T47D (cell line): ENCODE results near the gene FBN3.
"Not testable (repeated sequence)": the region's sequence is repeated elsewhere in the genome, so short reads cannot be mapped to it uniquely, and the experiment has no call there.

ENCODE experiments used
- DNase-seq, 2 experiments: peaks; one replicate each; pipeline versions ENCODE4 v3.0.0 to v3.0.0-alpha.2; 2011 to 2012; ENCODE audit warnings: low read depth in 1 of 2, low spot score in 1 of 2
- JUND ChIP-seq: IDR thresholded peaks from 2 replicates; pipeline ENCODE4 v1.6.1; 2012; ENCODE audit warnings: low read depth
- in situ Hi-C: cut with HindIII; loops from 2 replicates; pipeline ENCODE4 v1.10.0; 2016; ENCODE audit warnings: low sequenced_read_pairs, low pct_unique_long_range_greater_than_20kb

FBN3 gene

DNA sequence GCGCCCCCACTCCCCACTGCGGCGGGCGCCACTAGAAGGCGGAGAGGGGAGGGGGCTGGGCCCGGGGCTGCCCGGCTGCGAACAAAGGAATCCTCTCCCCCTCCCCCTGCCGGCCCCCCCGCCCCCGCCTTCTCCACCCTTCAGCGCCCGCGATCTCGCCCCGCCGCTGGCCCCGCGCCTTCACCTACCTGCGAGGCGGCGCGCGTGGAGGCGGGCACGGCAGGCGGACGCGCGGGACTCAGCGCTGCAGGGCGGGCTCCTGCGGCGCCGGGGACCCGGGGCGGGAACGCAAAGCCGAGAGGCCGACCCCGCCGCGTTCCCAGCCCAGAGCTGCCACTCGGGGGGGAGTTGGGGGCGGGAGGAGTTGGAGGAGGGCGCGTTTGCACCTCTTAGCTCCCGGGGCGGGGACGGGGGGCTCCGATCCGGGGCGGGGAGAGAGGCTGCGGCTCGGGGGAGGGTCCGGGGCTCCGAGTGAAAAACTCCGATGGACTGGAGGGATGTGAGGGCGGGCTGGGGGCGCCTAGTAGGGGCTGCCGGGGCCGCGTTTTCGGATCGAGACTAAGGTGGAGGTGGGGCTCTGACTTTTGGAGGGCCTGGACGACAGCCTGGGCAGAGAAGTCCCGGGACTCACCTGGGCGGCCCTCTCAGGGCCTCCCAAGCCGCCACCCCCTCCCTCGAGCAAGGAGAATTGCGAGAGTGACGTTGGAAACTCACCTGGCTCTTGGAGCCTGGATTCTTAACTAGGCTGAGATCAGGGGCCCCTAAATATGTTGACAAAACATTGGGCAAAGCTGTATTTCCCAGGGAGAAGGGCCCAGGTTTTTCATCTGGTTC is at the start of gene FBN3:
TSS of gene FBN3 (minus strand) at position 332 of the 834 bp plus-strand sequence. CDS start 2,112 bp downstream, outside the sequence.
- in situ Hi-C loops = no loop called here
- TF ChIP-seq JUND = no peak
- DNase-seq = peak in 1 of 2 experiments; percentile 12

DNA sequence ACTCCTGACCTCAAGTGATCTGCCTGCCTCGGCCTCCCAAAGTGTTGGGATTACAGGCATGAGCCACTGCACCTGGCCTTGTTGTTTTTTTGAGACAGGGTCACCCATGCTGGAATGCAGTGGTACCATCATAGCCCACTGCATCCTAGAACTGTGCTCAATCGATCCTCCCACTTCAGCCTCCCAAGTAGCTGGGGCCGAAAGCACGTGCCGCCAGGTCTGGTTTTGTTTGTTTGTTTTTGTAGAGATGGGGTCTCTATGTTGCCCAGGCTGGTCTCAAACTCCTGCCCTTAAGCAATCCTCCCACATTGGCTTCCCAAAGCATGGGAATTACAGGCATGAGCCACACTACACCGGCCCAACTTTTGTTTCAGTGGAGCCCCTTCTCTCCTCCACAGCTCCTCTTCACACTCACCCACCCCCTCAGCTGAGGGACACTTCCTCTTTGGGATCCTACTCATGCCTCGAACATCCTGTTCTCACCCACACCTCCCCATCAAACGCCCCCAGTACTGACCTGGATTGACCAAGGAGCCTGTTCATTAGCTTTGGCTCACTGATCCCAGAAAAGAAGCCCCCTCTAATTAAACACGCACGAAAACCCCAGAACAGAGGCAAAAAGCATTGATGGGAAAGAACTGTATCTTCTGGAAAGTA is 47.0 kb upstream of the FBN3 start:
- no peak for DNase-seq
- in situ Hi-C loops = no loop called here
- TF ChIP-seq JUND = no peak

DNA sequence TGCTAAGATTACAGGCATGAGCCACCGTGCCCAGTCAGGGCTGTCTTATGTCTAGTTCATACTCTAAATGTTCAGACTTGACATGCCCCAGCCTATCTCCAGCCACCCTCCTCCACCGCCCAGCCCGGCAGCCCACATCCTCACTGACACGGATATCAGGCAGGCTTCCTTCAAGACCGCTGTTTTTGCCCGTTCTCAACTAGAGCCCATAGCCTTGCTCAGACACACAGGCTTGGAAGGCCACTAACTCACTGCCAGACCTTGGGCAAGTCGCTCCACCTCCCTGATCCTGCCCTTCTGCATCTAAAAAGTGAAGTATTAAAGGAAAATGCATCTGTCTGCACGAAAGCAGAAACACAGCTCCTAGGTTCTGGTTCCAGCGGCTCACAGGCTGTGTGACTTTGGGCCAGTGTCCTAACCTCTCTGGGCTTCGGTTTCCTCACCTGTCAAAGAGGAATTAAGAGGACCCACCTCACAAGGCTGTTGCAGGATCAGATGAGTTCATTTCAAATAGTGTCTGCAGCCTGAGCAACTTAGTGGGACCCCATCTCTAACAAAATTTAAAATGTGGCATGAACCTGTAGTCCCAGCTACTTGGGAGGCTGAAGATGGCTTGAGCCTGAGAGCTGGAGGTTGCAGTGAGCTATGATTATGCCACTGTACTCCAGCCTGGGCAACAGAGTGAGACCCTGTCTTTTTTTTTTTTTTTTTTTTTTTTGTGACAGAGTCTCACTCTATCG is 45.3 kb upstream of the FBN3 start:
- no peak for DNase-seq
- no peak for TF ChIP-seq JUND
- in situ Hi-C loops = no loop called here

DNA sequence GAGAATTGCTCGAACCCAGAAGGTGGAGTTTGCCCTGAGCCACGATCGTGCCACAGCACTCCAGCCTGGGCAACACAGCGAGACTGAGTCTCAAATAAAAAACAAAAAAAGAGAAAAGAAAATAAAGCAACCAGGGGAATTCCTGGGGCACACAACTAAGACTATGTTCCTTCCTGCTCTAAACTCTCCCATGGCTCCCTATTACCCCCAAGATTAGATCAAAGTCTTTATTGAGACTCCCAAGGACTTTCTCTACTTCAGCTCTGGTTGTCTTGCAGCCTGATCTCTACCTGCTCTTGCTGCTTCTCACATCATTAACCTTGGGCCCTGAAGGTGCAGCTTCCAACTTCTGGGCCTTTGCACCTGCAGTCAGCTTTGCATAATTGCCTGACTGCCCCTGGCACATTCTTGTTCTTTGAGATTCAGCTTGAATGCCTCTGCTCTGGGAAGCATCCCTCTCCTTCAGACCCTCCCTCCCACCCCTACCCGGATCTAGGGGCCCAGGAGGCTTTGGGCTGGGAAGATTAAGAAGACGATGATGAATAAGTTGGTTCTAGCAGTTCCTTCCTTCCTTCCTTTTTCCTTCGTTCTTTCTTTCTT is 42.9 kb upstream of the FBN3 start:
- DNase-seq = no peak
- no peak for TF ChIP-seq JUND
- in situ Hi-C loops = no loop called here

DNA sequence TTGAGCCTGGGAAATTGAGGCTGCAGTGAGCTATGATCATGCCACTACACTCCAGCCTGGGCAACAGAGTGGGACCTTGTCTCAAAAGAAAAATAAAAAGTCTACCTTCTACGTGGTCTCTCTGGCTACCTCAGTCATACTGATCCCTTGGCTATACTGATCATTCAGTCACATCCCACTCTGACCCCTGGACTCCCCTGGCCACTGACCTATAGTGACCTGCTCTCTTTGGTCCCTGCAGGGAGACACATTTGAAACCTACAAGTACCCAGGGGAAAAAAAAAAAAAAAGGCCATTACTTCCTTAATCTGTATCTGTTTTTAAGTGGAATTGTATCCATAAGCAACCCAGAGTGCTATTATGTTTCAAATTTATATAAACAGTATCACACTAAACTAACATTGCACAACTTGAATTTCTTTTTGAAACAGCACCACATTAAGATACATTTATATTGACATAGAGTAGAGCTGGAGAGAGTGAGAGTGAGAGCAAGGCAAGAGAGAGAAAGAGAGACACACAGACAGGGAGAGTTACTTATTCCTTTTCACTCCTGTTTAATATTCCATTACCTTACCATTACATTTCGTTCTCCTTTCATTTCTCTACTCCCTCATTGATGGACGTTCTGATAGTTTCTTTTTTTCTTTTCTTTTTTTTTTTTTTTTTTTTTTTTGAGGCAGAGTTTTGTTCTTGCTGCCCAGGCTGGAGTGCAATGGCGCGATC is 36.1 kb upstream of the FBN3 start:
- DNase-seq = no peak
- in situ Hi-C loops = no loop called here
- TF ChIP-seq JUND = no peak

DNA sequence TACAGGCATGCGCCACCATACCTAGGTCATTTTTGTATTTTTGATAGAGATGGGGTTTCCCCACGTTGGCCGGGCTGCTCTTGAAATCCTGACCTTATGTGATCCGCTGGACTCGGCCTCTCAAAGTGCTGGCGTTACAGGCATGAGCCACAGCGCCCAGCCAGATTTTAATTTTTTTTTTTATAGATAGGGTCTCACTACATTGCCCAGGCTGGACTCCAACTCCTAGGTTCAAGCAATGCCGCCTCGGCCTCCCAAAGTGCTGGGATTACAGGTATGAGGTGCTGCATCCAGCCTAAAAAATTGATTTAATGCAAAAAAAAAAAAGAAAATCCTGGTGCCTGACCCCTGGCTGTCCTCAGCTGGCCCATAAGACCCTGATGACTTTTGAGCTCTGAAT is 34.9 kb upstream of the FBN3 start:
- no peak for DNase-seq
- no peak for TF ChIP-seq JUND
- in situ Hi-C loops = no loop called here

DNA sequence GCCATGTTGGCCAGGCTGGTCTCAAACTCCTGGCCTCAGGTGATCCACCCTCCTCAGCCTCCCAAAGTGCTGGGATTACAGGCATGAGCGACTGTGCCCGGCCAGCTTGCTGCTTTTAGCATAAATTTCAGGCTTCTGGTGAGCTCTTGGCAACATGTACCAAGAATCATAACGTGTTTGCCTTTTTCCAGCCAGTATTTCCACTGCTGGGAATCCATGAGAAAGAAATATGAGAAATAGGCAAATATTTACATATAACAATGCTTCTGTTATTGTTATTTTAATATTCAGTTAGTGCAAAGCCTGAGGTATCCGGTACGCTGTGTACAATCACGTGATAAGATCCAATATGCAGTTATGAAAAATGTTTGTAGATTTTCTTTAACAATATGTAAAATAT is 30.6 kb upstream of the FBN3 start:
- peak in 1 of 2 experiments; percentile 47 for DNase-seq
- in situ Hi-C loops = no loop called here
- TF ChIP-seq JUND = no peak

DNA sequence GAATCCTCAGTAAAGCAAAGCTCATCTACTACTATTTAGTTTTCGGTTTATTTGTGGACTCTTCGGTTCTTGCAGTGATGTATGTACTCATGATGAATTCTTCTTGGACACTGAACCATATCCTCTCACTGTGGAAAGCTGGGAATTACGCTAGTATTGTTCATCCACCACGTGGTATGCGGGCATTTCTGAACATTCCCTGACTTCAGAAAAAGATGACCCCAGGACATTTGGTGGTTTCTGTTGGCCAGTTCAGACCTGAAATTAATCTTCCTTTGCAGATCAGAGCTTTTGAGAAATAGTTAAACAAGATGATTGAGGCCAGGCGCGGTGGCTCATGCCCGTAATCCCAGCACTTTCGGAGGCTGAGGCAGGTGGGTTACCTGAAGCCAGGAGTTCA is 25.3 kb upstream of the FBN3 start:
- DNase-seq = no peak
- TF ChIP-seq JUND = no peak
- in situ Hi-C loops = no loop called here

DNA sequence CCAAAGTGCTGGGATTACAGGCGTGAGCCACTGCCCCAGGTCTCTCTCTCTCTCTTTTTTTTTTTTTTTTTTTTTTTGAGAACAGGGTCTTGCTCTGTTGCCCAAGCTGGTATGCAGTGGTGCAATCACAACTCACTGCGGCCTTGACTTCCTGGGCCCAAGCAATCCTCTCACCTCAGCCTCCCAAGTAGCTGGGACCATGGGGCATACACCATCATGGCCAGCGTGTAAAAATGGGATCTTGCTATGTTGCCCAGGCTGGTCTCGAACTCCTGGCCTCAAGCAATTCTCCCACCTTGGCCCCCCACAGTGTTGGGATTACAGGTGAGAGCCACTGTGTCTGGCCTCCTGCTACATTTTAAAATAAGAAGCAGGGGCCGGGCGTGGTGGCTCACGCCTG is 19.1 kb upstream of the FBN3 start:
- no peak for DNase-seq
- TF ChIP-seq JUND = no peak
- in situ Hi-C loops = no loop called here

DNA sequence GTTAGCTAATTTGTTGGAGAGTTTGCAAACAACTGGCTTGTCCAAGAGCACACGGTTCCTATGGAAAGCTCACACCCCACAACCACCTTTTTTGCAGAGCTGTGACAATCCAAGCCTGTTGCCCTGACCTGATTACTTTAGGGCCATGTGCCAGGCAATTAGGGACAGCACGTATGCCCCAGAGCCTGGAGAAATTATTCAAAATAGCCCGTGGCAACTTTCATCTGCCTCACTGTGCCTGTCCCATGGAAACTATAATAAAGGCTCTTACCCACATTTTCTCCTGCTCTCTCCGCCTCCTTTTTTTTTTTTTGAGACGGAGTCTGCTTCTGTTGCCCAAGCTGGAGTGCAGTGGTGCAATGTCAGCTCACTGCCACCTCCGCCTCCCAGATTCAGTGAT is 18.6 kb upstream of the FBN3 start:
- in situ Hi-C loops = no loop called here
- TF ChIP-seq JUND = no peak
- no peak for DNase-seq

DNA sequence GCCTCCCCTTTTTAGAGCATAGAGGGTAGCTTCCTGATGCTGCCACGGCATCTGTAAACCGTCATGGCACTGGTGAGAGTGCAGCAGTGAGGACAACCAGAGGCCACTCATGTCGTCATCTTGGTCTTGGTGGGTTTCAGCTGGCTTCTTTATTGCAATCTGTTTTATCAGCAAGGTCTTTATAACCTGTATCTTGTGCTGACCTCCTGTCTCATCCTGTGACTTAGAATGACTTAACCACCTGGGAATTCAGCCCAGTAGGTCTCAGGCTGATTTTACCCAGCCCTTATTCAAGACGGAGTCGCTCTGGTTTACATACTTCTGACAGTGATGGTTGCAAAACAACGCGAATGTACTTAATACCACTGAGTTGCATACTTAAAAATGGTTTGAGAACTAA is 14.4 kb upstream of the FBN3 start:
- no peak for DNase-seq
- in situ Hi-C loops = no loop called here
- no peak for TF ChIP-seq JUND

DNA sequence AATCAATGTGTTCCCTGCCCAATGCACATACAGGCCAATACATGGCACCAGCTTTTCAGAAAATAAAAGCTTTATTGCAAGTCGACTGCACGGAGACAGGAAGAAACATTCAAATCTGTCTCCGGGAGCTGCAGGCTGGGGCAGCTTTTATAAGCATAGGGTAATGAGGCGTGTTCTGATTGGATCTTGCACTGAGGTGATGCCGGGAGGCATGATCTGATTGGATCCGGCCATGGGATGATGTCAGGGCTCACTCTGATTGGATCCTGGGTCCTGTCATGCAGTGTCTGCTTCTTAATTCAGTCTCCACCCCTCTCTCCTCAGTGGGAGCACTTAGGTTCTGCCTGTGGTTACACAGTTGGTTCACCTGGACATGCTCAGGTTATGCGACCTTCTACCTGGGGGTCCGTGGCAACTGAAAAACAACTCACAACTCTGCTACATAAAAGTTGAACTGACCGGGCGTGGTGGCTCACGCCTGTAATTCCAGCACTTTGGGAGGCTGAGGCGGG is 11.8 kb upstream of the FBN3 start:
- DNase-seq = peak in 1 of 2 experiments; percentile 93

DNA sequence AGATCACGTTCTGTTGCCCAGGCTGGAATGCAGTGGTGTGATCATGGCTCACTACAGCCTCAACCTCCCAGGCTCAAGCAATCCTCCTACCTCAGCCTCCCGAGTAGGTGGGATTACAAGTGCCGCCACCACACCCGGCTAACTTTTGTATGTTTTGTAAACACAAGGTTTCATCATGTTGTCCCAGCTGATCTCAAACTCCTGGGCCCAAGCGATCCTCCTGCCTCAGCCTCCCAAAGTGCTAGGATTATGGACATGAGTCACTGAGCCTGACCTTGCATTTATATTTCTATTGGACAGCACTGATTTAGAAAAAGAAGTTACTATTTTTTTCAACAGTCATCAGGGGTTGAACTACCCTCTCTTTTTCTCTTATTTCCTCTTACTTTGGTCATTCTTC is 9.9 kb upstream of the FBN3 start:
- in situ Hi-C loops, DNase-seq: not testable (repeated sequence)

More for the DNA sequence above, 11.8 kb upstream of the FBN3 start:
- no peak for TF ChIP-seq JUND
- in situ Hi-C loops = no loop called here
